Endothelial cell of umbilical vein (primary cell): ENCODE results near the gene GYS2.

Experiments
- CTCF ChIP-seq, 2 donors: IDR thresholded peaks; 1 replicate in 1 of 2; 2 replicates in 1 of 2; pipeline ENCODE4 v1.5.1; 2011; ENCODE audit warnings: low read length in 2 of 2, mild to moderate bottlenecking in 2 of 2, moderate library complexity in 2 of 2, control low read depth in 1 of 2, inconsistent platforms in 1 of 2, low read depth in 1 of 2; ENCODE audit not compliant: insufficient read depth in 1 of 2; ENCODE audit errors: extremely low read depth in 1 of 2
- EZH2 ChIP-seq: IDR thresholded peaks from 2 replicates; pipeline ENCODE4 v1.6.1; 2012; ENCODE audit warnings: borderline replicate concordance, low read depth, mild to moderate bottlenecking, moderate library complexity, low read length, inconsistent platforms; ENCODE audit not compliant: severe bottlenecking
- GATA2 ChIP-seq: IDR thresholded peaks from 2 replicates; pipeline ENCODE4 v1.7.0; 2011; ENCODE audit warnings: low read depth, mild to moderate bottlenecking, moderate library complexity, mixed read lengths, low read length; ENCODE audit not compliant: insufficient read length, insufficient read depth
- JUN ChIP-seq: IDR thresholded peaks from 2 replicates; pipeline ENCODE4 v1.6.1; 2011; ENCODE audit warnings: borderline replicate concordance, low read depth; ENCODE audit not compliant: insufficient read length, insufficient read depth
- MAX ChIP-seq: IDR thresholded peaks from 2 replicates; pipeline ENCODE4 v1.6.1; 2011; ENCODE audit not compliant: insufficient read depth, insufficient read length
- MYC ChIP-seq: IDR thresholded peaks from one replicate; pipeline ENCODE4 v1.6.1; 2011; ENCODE audit warnings: mild to moderate bottlenecking, low read depth, low read length
- POLR2A ChIP-seq: IDR thresholded peaks from 2 replicates; pipeline ENCODE4 v1.6.1; 2012; ENCODE audit warnings: low read depth, mild to moderate bottlenecking, control low read depth, low read length

- no peak for TF ChIP-seq MAX
- TF ChIP-seq CTCF (IDR thresholded peaks at IDR 0.05; ENCODE audit: extremely low read depth in 1 of 2, insufficient read depth in 1 of 2, low read depth in 1 of 2, low read length in 2 of 2): no peak
- TF ChIP-seq POLR2A: no peak
- no peak for TF ChIP-seq JUN
- TF ChIP-seq GATA2: no peak
- TF ChIP-seq EZH2: no peak
- TF ChIP-seq MYC: no peak
Observed at GRCh38 chr12:21529456-21529855, 75.2 kb downstream of the GYS2 start.
